VCaP (cell line): ENCODE measurements around the gene ATPAF2.

Experiments
- H3K27ac ChIP-seq: fragments of 450-650 bp; 2 replicates; pipeline ENCODE4 v1.5.1; 2017
- TF ChIP-seq, protein P1 (sequence below): fragments of 450-650 bp; conservative IDR thresholded peaks from 2 replicates; pipeline ENCODE4 v1.5.1; 2017; ENCODE audit warnings: mild to moderate bottlenecking, moderate library complexity

The ATPAF2 gene

DNA sequence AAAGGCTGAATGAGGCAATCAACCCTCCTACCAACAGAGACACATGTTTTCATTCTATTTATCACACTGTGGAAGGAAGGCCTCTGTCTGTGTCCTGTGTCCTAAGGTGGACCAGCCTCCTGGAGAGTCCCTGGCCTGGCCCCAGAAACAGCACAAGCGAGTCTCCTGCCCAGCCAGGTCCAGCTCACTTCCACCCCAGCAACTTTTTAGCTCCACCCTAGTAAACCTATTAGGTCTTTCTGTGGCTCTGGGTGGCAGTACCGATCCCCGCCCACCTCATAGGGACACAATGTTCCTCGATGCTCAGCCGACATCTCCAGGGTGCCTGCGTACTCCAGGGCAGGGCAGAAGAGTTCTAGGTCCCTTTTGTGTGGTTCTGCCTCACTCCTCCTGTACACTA is 55.6 kb downstream of the ATPAF2 start:
- peak overlapping the region; percentile 71 for H3K27ac ChIP-seq
- TF ChIP-seq, protein P1, sequence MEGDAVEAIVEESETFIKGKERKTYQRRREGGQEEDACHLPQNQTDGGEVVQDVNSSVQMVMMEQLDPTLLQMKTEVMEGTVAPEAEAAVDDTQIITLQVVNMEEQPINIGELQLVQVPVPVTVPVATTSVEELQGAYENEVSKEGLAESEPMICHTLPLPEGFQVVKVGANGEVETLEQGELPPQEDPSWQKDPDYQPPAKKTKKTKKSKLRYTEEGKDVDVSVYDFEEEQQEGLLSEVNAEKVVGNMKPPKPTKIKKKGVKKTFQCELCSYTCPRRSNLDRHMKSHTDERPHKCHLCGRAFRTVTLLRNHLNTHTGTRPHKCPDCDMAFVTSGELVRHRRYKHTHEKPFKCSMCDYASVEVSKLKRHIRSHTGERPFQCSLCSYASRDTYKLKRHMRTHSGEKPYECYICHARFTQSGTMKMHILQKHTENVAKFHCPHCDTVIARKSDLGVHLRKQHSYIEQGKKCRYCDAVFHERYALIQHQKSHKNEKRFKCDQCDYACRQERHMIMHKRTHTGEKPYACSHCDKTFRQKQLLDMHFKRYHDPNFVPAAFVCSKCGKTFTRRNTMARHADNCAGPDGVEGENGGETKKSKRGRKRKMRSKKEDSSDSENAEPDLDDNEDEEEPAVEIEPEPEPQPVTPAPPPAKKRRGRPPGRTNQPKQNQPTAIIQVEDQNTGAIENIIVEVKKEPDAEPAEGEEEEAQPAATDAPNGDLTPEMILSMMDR, result no peak

GRCh38 chr17:17982801-17983200 is 56.2 kb downstream of the ATPAF2 start:
- H3K27ac ChIP-seq, result peak overlapping the region; percentile 71

DNA sequence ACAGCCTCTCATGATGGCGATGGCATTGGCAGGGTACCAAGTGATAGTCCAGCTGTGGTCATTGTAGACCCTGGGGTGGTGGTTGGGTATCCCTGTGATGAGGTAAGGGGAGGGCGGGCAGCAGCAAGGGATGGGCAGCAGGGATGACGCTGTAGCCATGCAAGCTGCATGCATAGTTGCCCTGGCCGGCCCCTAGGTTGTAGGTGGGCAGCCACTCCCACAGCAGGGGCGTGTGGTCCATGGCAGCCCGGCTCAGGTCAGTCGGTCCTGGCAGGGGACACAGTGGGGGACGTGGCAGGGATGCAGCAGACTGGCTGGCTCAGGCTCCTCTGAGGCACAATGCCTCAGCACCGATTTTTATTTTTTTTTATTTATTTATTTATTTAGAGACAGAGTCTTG is 57.6 kb downstream of the ATPAF2 start:
- no peak overlapping the region; the same call in 1 of the 2 replicates for H3K27ac ChIP-seq
- TF ChIP-seq, protein P1, result no peak

More at GRCh38 chr17:17982801-17983200, 56.2 kb downstream of the ATPAF2 start:
- TF ChIP-seq, protein P1, result no peak

DNA sequence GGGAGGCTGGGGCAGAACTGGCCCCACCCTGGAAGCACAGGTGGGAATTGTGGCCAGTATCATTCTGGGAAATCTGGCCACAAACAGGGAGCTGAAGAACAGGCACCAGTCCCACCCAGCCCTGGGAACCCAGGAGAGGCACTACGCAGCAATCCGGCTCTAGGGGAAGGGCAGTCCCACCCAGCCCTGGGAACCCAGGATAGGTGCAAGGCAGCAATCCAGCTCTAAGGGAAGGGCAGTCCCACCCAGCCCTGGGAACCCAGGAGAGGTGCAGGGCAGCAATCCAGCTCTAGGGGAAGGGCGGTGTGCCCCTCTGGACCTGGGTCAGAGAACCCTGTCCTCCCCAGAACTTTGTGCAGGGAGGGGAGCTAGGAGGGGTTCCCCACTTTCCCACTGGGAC is 59.2 kb downstream of the ATPAF2 start:
- H3K27ac ChIP-seq, result no peak overlapping the region
- TF ChIP-seq, protein P1, result no peak

DNA sequence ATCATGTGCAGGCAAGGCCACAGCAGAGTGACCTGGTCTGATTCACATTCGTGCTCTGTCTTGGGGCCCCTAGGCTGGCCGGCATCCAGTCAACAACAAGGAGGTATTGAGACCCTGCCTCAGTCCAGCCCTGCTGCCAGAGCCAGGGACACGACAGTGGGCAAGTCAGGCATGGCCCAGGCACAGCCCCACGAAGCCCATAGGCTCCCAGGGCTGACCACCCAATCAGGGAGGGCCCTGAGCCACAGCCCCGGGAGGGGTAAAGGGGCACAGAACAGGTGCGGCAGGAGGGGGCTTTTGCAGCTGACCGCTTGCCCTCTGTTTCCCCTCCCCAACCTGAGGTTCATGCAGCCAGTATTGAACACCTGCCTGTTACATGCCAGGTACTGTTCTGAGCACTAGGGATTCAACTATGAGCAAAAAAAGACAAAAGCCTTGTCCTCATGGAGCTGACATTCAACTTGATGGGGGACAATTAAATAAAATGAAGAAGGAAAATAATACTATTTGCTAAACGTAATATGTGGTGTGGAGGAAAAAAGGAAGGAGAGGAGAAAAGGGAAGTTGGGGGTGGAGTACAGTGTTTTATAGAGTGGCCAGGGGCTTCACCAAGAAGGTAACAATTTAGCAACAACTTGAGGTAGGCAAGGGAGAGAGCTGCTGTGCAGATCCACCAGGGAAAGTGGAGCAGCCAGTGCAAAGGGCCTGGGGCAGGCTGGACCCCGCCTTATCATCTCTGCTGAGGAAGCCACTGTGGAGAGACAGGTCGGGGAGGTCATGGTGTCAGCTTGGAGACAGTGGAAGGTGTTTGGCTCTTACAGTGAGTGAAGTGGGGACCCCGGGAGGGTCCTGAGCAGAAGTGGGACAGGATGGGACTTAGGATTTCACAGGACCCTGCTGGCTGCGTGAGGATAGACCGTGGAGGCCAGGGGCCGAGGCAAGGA is 60.2 kb downstream of the ATPAF2 start:
- H3K27ac ChIP-seq, result no peak overlapping the region
- TF ChIP-seq, protein P1, result no peak

- TF ChIP-seq, protein P1, result no peak
- no peak overlapping the region for H3K27ac ChIP-seq
These were observed 61.9 kb downstream of the ATPAF2 start for GRCh38 chr17:17976931-17977570.

- H3K27ac ChIP-seq, result no peak overlapping the region
- TF ChIP-seq, protein P1, result no peak
These were observed 63.5 kb downstream of the ATPAF2 start for GRCh38 chr17:17975436-17975835.
